Measurements from ENCODE around the gene CNNM2.
A peak's percentile ranks its signal among the peaks of the same experiment; 100 is the strongest.

Gene CNNM2

DNA sequence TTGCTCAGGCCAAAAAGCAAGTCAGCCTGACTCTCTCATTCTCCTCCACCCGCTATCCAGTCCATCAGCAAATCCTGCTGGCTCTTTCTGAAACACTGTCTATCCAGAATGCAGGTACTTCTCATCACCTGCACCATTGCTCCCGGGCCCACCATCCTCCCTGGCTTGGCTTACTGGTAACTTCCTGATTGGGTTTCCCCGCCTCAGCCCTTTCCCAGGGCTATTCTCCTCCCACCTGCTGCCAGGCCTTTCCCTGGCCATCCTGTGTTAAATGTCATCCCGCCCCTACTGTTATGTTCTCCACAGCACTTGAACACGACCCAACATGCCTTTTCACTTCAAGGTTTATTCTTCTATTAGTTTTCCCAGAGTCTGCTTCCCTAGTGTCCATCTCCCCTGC lies 124.0 kb downstream of the CNNM2 start:
- no peak overlapping the region for H3K9ac ChIP-seq (ENCODE audit: low read depth, low read length)
- H3K27me3 ChIP-seq (ENCODE audit: insufficient read depth, low read length) = no peaks in the 10 kb centered on the region
- WGBS = 51% methylated on average over 5 of the region's 5 CpGs
- no peak overlapping the region for H3K4me3 ChIP-seq (ENCODE audit: low read length)
- no peaks in the 10 kb centered on the region for H3K9me3 ChIP-seq (ENCODE audit: insufficient read depth, low read depth, low read length)
- peaks cover 36% of the 10 kb centered on the region for H3K4me1 ChIP-seq (ENCODE audit: insufficient read depth, low read length)
- H3K36me3 ChIP-seq (ENCODE audit: insufficient read depth, low read length) = no peaks in the 10 kb centered on the region
- H3K27ac ChIP-seq (ENCODE audit: low read depth, low read length) = no peak overlapping the region

DNA sequence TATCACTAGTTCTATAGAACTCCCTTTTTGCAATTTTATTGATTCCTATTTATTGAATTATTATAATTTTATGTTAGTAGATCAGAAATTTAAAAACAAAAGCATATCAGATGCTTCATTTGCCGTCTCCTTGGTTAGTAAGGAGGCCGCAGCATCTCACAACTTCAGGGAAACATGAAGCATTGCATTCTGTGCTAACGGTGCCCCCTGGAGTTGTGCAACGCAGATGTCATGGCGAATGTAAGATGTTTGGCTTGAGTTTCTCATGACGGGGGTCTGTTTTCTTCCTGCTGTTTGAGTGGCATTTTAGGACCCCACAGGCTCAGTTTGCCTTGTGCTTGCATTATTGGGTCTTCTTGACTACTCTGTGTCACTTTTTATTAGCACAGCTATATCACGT lies 124.8 kb downstream of the CNNM2 start:
- Histone ChIP-seq H3K27me3 (ENCODE audit: insufficient read depth, low read length) (no peaks in the 10 kb centered on the region), H3K4me1 (ENCODE audit: insufficient read depth, low read length) (peaks cover 36% of the 10 kb centered on the region), H3K9ac (ENCODE audit: low read depth, low read length) (no peak overlapping the region), H3K27ac (ENCODE audit: low read depth, low read length) (no peak overlapping the region), H3K9me3 (ENCODE audit: insufficient read depth, low read depth, low read length) (no peaks in the 10 kb centered on the region), H3K4me3 (ENCODE audit: low read length) (no peak overlapping the region), H3K36me3 (ENCODE audit: insufficient read depth, low read length) (no peaks in the 10 kb centered on the region)
- 75% methylated on average over 7 of the region's 7 CpGs for WGBS

DNA sequence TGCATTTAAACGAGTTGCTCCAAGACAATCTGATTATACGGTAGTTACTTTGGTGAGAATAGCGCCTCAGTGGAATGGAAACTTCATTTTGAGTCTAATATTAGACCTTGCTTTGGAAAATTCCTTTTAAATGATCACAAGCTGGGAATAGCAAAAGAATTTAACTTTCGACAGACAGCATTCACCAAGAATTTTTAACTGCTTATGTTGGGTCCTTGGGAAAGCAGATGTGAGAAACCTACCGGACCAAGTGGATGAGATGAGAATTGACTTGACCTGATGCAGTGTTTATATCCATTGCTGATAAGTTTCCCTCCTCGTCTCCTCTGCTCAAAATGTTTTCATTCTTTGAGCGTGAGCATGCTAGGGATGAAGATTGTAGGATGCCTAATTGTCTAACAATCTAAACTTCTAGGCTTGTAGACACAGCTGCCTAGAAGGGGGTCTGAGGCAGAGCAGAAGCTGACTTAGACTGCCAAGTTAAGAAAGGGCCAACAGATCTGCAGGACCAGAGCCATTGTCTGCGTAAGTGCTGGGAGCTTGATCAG lies 126.9 kb downstream of the CNNM2 start:
- 82% methylated on average over 8 of the region's 8 CpGs for WGBS
- Histone ChIP-seq H3K9ac (ENCODE audit: low read depth, low read length) (no peak overlapping the region), H3K9me3 (ENCODE audit: insufficient read depth, low read depth, low read length) (no peaks in the 10 kb centered on the region)

DNA sequence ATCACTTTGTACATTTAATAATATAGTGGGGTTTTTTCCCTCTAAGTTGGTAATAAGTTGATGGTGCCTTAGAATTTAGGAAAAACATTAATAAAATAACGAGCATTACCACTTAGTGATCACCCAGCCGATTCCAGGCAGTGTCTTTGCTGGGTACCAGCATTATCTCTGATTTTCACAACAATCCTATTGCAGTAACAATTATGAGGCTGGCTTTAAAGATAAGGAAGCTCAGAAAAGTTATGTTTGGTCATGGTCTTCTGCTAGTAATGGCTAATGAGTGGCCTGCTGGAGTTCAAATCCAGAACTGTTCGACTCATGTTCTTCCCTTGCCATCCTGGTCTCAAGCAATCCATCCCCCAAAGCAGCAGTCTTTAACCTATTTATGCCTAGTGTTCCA lies 127.9 kb downstream of the CNNM2 start:
- Histone ChIP-seq H3K9me3 (ENCODE audit: insufficient read depth, low read depth, low read length) (no peaks in the 10 kb centered on the region), H3K4me3 (ENCODE audit: low read length) (no peak overlapping the region), H3K9ac (ENCODE audit: low read depth, low read length) (no peak overlapping the region), H3K36me3 (ENCODE audit: insufficient read depth, low read length) (no peaks in the 10 kb centered on the region), H3K4me1 (ENCODE audit: insufficient read depth, low read length) (peaks cover 36% of the 10 kb centered on the region), H3K27ac (ENCODE audit: low read depth, low read length) (no peak overlapping the region), H3K27me3 (ENCODE audit: insufficient read depth, low read length) (no peaks in the 10 kb centered on the region)
- 92% methylated on average over 3 of the region's 3 CpGs for WGBS

More for the DNA sequence above, 126.9 kb downstream of the CNNM2 start:
- Histone ChIP-seq H3K36me3 (ENCODE audit: insufficient read depth, low read length) (no peaks in the 10 kb centered on the region), H3K4me1 (ENCODE audit: insufficient read depth, low read length) (peaks cover 36% of the 10 kb centered on the region), H3K27ac (ENCODE audit: low read depth, low read length) (peak overlapping the region; percentile 50; the same call in 1 of the 2 replicates), H3K27me3 (ENCODE audit: insufficient read depth, low read length) (no peaks in the 10 kb centered on the region), H3K4me3 (ENCODE audit: low read length) (no peak overlapping the region)

DNA sequence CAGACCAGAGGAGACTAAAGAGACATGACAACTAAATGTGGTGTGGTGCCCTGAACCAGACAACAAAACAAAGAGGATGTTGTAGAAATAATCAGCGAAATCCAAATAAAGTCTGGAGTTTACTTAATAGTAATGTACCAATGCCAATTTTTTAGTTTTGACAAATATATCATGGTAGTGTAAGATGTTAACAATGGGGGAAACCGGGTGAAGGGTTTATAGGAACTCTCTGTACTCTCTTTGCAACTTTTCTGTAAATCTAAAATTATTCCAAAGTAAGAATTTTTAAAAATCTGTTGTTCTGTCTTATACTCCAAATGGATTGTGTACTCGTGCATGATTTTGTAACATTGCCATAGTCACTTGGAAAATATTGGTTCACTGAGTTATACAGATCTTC lies 129.3 kb downstream of the CNNM2 start:
- Histone ChIP-seq H3K36me3 (ENCODE audit: insufficient read depth, low read length) (no peaks in the 10 kb centered on the region), H3K27me3 (ENCODE audit: insufficient read depth, low read length) (no peaks in the 10 kb centered on the region), H3K27ac (ENCODE audit: low read depth, low read length) (no peak overlapping the region), H3K9ac (ENCODE audit: low read depth, low read length) (no peak overlapping the region), H3K9me3 (ENCODE audit: insufficient read depth, low read depth, low read length) (no peaks in the 10 kb centered on the region), H3K4me1 (ENCODE audit: insufficient read depth, low read length) (peaks cover 30% of the 10 kb centered on the region), H3K4me3 (ENCODE audit: low read length) (no peak overlapping the region)
- WGBS = 94% methylated on average over 2 of the region's 3 CpGs

DNA sequence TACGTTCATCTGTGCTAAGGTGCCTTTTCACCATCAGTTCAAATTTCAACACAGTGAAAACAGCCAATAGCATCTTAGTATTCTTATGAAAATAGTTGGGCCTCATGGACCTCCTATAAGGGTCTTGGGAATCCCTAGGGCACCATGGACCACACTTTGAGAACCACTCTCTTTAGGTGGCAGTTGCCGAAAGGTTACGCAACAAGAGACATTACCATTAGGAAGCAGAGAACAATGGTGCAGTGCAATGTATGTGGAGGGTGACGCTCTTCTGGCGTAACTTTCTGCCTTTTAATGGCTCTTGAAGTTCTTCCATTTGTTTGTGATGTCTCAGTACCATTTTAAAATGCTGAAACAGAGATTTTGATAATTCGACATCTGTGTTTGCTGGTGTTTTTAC lies 131.1 kb downstream of the CNNM2 start:
- 87% methylated on average over 6 of the region's 6 CpGs for WGBS
- no peak overlapping the region for H3K9ac ChIP-seq (ENCODE audit: low read depth, low read length)

DNA sequence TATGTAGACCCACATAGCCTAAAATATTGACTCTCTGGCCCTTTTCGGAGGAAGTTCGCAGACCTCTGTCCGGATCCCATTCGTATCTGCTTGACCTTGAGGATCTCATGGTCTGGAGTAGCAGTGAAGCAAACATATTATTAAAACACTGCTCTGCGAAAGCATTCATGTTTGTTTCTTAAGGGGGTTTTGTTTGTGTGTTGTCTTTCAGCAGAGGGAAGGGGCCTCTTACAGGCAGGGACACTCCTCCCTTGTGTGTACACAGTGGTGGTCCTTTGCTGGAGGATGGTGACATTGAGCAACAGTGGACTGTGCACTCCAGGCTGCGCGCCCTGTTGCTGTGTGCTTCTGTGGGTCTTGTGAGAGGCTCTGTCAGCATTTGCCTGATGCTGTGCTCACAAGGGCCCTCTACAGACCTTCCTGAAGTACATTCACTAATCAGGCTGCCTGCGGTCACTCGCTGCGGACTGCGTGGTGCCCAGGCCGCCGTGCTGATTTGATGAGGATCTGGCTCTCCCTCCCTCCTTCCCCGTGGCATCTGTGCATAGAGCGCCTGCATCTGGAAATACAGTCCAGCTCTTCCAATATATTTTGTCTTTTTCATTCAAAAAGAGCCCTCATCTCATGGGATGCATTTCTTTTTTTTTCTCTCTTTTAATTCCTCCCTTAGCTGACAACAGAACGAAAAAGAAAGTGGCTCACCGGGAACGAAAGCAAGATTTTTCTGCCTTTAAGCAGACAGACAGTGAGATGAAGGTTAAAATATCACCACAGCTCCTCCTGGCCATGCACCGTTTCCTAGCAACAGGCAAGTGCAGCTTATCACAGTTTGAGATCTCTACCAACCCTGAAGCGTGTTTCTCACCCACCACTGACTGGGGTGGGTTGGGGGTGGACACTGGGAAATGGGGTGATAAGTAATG lies 135.8 kb downstream of the CNNM2 start:
- Histone ChIP-seq H3K36me3 (ENCODE audit: insufficient read depth, low read length) (peaks cover 5% of the 10 kb centered on the region; the same call in 1 of the 2 replicates), H3K9me3 (ENCODE audit: insufficient read depth, low read depth, low read length) (no peaks in the 10 kb centered on the region), H3K4me3 (ENCODE audit: low read length) (no peak overlapping the region), H3K9ac (ENCODE audit: low read depth, low read length) (no peak overlapping the region), H3K4me1 (ENCODE audit: insufficient read depth, low read length) (no peaks in the 10 kb centered on the region), H3K27me3 (ENCODE audit: insufficient read depth, low read length) (no peaks in the 10 kb centered on the region), H3K27ac (ENCODE audit: low read depth, low read length) (no peak overlapping the region)
- WGBS = 61% methylated on average over 20 of the region's 20 CpGs

More for the DNA sequence above, 131.1 kb downstream of the CNNM2 start:
- no peaks in the 10 kb centered on the region for H3K27me3 ChIP-seq (ENCODE audit: insufficient read depth, low read length)
- H3K4me3 ChIP-seq (ENCODE audit: low read length) = no peak overlapping the region
- H3K27ac ChIP-seq (ENCODE audit: low read depth, low read length) = no peak overlapping the region
- peaks cover 11% of the 10 kb centered on the region for H3K4me1 ChIP-seq (ENCODE audit: insufficient read depth, low read length)
- H3K9me3 ChIP-seq (ENCODE audit: insufficient read depth, low read depth, low read length) = no peaks in the 10 kb centered on the region
- no peaks in the 10 kb centered on the region for H3K36me3 ChIP-seq (ENCODE audit: insufficient read depth, low read length)

DNA sequence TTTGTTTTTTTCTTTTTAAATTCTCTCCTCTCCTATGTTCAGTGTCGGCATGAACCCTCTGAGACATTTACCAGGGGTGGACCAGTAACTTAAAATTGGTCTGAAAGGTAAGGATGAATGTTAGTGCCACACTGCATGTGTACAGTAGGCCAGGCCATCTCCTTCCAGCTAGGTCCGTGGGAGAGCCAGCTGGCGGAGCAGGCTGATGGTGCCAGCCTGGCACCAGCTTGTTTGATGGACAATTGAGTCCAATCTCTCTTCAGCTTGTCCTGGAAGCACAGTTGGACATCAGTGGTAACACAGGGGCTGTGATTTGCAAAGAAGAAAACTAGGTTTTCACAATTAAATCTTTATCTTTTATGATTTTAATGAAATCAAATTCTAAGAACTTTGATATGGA lies 136.5 kb downstream of the CNNM2 start:
- Histone ChIP-seq H3K4me3 (ENCODE audit: low read length) (no peak overlapping the region), H3K9ac (ENCODE audit: low read depth, low read length) (no peak overlapping the region), H3K9me3 (ENCODE audit: insufficient read depth, low read depth, low read length) (no peaks in the 10 kb centered on the region), H3K36me3 (ENCODE audit: insufficient read depth, low read length) (peaks cover 5% of the 10 kb centered on the region; the same call in 1 of the 2 replicates), H3K4me1 (ENCODE audit: insufficient read depth, low read length) (no peaks in the 10 kb centered on the region), H3K27me3 (ENCODE audit: insufficient read depth, low read length) (no peaks in the 10 kb centered on the region), H3K27ac (ENCODE audit: low read depth, low read length) (no peak overlapping the region)
- 88% methylated on average over 3 of the region's 3 CpGs for WGBS

DNA sequence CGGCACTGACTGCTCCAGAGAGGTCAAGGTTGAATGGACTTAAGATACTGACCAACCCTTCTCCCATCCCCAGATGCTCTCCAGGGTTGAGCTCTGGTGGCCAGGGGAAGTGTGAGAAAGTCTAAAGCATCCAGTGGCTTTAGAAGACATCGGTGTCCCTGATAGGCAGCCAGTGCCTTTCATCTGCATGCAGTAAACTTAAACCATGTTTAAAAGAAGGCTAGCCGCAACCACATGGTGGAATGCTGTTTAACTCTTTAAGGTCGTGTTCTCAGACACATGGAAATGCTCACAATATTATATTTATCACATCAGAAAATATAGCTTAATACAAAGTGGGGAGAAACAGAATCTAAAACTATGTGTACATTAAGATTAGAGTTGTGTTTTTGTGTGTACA lies 137.0 kb downstream of the CNNM2 start:
- WGBS = 94% methylated on average over 4 of the region's 4 CpGs
- H3K27ac ChIP-seq (ENCODE audit: low read depth, low read length) = no peak overlapping the region
- no peak overlapping the region for H3K4me3 ChIP-seq (ENCODE audit: low read length)
- H3K9me3 ChIP-seq (ENCODE audit: insufficient read depth, low read depth, low read length) = no peaks in the 10 kb centered on the region
- H3K4me1 ChIP-seq (ENCODE audit: insufficient read depth, low read length) = no peaks in the 10 kb centered on the region
- H3K27me3 ChIP-seq (ENCODE audit: insufficient read depth, low read length) = no peaks in the 10 kb centered on the region
- no peak overlapping the region for H3K9ac ChIP-seq (ENCODE audit: low read depth, low read length)
- H3K36me3 ChIP-seq (ENCODE audit: insufficient read depth, low read length) = peaks cover 5% of the 10 kb centered on the region; the same call in 1 of the 2 replicates

DNA sequence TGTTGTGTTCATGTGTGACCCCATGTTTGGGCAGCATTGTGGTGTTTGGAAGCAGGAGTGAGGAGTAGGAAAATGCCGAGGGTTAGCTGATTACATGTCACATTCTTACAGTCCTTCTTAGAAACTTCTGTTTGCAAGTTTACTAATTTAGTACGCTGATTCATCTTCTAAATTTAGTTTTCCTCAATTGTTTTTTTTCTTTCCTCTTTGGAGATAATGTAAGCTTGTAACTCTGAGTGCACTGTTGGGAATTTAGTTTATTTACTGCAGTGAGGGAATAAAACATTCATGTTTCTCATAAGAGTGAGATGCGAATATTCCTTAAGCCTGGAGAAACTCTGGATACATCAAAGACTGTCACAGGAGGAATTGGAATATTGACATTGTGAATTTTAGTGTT lies 139.9 kb downstream of the CNNM2 start:
- H3K27me3 ChIP-seq (ENCODE audit: insufficient read depth, low read length) = no peaks in the 10 kb centered on the region
- H3K4me1 ChIP-seq (ENCODE audit: insufficient read depth, low read length) = peaks cover 4% of the 10 kb centered on the region; the same call in 1 of the 2 replicates
- WGBS = 99% methylated on average over 3 of the region's 3 CpGs
- no peaks in the 10 kb centered on the region for H3K9me3 ChIP-seq (ENCODE audit: insufficient read depth, low read depth, low read length)
- H3K4me3 ChIP-seq (ENCODE audit: low read length) = no peak overlapping the region
- no peak overlapping the region for H3K9ac ChIP-seq (ENCODE audit: low read depth, low read length)
- H3K27ac ChIP-seq (ENCODE audit: low read depth, low read length) = no peak overlapping the region
- H3K36me3 ChIP-seq (ENCODE audit: insufficient read depth, low read length) = peaks cover 5% of the 10 kb centered on the region; the same call in 1 of the 2 replicates

DNA sequence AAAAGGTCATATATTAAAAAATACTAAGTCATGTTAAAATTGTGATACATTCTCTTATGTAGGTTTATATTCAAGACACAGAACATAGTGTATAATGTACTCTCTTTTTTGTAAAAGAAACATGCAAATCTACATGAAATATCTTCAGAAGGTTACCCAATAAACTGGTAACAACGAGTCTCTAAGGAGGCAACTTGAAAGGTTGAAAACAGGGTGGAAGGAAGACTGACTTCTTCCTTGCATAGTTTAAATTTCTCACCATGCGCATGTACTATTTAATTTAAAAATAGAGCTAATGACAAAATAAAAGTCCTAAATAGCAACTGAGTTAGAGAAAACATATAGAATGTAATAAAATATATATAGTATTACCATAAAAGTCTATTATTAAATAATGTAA lies 142.5 kb downstream of the CNNM2 start:
- no peaks in the 10 kb centered on the region for H3K27me3 ChIP-seq (ENCODE audit: insufficient read depth, low read length)
- 71% methylated on average over 1 of the region's 2 CpGs for WGBS
- H3K9ac ChIP-seq (ENCODE audit: low read depth, low read length) = no peak overlapping the region
- H3K9me3 ChIP-seq (ENCODE audit: insufficient read depth, low read depth, low read length) = no peaks in the 10 kb centered on the region
- peaks cover 5% of the 10 kb centered on the region; the same call in 1 of the 2 replicates for H3K36me3 ChIP-seq (ENCODE audit: insufficient read depth, low read length)
- H3K4me3 ChIP-seq (ENCODE audit: low read length) = no peak overlapping the region
- H3K4me1 ChIP-seq (ENCODE audit: insufficient read depth, low read length) = peaks cover 6% of the 10 kb centered on the region; the same call in 1 of the 2 replicates
- H3K27ac ChIP-seq (ENCODE audit: low read depth, low read length) = no peak overlapping the region

Data from HUES64 (cell line).